HG02852 (cell line): ENCODE results near the gene PBRM1.

Source experiments
- ATAC-seq: cut with Tn5 transposase; IDR thresholded peaks from one replicate; pipeline ENCODE4 v1.9.1; 2021; ENCODE audit warnings: mild to moderate bottlenecking, moderate library complexity; ENCODE audit not compliant: unreplicated experiment

The PBRM1 gene

DNA sequence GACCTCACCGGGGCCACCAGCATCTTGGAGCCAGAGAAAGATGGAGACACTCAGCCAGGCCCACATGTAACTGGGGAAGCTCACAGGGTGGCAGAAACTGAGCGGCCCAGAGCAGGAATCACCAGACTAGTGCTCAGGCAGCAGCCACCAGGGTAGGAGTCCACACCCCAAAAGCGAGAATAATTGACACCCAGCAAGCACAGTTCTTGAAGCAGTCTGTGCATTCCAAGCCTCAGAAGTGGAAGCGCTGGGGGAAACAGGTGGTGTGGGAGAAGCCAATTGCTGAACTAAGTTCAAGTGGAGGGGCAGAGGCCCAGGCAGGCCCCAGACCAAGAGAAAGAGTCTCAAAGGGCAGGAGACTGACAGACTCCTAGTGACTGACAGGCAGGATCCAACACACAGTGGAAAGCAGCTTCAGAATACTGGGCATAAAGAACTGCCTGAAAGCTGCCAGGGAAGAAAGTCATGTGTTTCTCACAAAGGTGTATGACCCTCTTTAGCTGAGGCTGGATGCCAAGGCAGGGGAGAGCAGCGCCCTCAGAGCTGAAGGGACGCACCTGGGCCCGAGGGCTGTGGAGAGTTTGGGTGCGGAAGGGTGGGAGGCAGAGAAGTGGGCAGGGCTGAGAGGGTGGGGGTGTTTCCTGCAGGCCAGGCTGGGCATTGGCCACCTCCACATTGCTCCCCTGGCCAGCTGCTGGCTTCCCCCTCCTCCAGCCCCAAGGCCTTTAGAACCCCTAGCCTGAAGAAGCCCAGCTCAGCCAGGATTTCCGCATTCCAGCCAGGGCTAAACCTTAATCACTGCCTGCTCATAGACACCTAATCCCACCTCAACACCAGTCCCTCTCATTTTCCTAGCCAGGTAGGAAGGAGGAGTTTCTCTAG, 159.8 kb downstream of the PBRM1 start:
- ATAC-seq, result no peak

DNA sequence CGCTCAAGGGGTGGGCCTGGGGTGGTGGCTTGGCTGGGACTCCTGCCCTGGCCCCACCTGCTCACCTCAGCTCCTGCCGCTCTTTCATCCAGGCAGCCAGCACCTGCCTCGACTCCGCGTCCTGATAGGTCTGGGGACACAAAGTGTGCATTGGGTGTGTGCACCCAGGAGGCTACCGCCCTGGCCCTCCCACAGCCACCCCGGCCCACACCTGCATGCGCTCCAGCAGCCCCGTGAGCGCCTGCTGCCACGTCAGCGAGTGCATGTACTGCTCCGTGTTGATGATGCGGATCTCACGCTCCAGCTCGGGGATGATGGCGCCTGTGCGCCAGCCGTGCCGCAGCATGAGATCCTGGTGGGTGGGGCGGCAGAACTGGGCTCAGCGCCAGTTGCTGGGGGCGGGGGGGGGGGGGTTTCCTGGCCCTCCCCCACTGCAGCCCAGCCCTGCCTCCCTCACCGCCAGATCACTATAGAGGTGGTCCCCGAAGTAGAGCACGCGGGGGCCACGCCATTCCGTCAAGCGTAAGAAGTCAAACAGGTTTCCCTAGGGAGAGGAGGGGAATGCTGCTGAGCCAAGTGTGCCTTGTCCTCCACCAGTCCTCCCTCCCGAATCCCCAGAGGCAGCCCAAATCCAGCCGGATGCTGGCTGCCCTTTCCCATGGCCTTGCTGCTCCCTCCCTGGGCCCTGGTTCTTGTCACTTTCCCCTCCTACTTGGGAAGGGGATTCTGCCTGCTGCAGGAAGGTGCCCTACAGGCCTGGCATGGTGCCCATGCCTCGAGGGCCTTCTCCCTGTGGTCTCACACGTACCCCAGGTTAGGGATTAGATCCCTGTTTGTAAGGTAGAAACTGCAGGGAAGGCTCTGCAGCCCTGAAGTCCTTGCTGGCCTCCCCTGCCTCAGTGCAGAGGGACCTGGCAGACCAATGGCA, 160.7 kb downstream of the PBRM1 start:
- ATAC-seq, result no peak

DNA sequence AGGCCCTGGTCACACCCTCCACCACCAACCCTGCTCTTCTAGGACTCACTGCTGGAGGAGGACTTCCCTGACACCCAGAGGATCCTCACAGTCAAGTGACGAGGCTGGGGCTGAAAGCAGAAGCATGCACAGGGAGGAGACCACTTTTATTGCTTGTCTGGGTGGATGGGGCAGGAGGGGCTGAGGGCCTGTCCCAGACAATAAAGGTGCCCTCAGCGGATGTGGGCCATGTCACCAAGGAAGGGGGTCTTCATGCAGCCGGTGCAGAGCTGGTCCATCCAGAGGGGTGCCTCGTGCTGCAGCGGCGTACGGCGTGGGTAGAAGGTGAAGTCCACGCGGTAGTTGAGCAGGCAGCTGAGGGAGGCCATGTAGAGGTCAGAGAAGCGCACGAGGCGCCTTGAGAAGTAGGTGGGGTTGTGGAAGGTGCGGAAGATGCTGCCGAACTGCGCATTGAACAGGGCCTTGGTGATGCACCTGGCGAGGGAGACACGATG, 161.4 kb downstream of the PBRM1 start:
- ATAC-seq, result no peak

DNA sequence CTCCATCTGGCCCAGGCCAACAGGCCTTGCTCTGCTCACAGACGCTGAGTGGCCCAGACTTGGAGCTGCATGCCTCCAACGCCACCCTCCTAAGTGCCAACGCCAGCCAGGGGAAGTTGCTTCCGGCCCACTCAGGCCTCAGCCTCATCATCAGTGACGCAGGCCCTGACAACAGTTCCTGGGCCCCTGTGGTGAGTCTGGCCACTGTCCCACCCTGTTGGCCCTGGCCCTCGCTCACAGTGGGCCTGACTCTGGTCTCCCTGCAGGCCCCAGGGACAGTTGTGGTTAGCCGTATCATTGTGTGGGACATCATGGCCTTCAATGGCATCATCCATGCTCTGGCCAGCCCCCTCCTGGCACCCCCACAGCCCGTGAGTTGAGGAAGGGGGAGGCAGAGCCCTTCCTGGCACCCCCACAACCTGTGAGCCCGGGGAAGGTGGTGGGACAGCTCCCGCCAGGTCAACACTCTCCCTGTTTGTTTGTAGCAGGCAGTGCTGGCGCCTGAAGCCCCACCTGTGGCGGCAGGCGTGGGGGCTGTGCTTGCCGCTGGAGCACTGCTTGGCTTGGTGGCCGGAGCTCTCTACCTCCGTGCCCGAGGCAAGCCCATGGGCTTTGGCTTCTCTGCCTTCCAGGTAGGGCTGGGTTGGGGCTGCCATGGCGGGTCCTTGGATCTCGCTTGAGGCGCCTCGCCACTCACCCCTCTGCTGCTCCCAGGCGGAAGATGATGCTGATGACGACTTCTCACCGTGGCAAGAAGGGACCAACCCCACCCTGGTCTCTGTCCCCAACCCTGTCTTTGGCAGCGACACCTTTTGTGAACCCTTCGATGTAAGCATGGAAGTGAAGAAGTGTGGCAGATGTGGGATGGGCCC, 162.1 kb downstream of the PBRM1 start:
- no peak for ATAC-seq

DNA sequence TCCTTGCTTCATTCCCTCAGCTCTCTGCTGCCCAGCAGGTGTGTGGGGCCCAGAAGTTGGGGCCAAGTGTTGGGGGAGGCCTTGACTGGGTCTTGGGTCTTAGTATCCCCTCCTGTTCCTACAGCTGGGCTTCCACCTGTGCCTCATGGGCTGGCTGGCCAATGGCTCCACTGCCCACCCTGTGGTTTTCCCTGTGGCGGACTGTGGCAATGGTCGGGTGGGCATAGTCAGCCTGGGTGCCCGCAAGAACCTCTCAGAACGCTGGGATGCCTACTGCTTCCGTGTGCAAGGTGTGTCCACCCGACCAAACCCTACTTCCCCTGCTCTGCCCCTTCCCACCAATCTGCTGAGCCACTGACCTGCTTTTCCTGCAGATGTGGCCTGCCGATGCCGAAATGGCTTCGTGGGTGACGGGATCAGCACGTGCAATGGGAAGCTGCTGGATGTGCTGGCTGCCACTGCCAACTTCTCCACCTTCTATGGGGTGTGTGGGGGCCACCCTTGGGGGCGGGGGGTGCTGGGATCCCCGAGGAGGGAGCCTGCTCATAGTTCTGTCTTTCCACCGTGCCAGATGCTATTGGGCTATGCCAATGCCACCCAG, 163.0 kb downstream of the PBRM1 start:
- no peak for ATAC-seq

DNA sequence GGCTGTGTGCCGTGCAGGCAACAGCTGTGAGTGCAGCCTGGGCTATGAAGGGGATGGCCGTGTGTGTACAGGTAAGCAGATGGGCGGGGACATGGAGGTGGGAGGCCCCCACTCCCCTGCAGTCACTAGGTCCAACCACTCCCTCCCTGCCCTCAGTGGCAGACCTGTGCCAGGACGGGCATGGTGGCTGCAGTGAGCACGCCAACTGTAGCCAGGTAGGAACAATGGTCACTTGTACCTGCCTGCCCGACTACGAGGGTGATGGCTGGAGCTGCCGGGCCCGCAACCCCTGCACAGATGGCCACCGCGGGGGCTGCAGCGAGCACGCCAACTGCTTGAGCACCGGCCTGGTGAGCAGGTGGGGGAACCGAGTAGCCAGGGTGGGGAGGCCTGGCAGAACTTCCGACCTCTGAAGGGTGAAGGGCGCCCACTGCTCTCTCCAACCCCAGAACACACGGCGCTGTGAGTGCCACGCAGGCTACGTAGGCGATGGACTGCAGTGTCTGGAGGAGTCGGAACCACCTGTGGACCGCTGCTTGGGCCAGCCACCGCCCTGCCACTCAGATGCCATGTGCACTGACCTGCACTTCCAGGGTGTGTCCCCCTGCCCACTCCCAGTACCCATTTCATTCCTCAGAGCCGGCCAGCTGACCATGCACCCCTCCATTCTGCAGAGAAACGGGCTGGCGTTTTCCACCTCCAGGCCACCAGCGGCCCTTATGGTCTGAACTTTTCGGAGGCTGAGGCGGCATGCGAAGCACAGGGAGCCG, 163.6 kb downstream of the PBRM1 start:
- no peak for ATAC-seq

DNA sequence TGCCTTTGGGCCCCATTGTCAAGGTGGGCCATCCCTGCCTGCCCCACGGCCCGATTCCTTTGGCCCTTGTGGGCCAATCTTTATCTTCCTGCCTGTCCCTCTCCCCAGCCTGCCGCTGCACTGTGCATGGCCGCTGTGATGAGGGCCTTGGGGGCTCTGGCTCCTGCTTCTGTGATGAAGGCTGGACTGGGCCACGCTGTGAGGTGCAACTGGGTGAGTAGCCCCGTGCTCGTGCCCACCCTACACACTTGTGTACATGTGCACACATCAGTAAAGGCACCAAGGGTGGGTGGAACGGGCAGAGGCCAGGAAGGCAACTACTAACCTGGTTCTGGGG, 164.3 kb downstream of the PBRM1 start:
- ATAC-seq, result no peak

DNA sequence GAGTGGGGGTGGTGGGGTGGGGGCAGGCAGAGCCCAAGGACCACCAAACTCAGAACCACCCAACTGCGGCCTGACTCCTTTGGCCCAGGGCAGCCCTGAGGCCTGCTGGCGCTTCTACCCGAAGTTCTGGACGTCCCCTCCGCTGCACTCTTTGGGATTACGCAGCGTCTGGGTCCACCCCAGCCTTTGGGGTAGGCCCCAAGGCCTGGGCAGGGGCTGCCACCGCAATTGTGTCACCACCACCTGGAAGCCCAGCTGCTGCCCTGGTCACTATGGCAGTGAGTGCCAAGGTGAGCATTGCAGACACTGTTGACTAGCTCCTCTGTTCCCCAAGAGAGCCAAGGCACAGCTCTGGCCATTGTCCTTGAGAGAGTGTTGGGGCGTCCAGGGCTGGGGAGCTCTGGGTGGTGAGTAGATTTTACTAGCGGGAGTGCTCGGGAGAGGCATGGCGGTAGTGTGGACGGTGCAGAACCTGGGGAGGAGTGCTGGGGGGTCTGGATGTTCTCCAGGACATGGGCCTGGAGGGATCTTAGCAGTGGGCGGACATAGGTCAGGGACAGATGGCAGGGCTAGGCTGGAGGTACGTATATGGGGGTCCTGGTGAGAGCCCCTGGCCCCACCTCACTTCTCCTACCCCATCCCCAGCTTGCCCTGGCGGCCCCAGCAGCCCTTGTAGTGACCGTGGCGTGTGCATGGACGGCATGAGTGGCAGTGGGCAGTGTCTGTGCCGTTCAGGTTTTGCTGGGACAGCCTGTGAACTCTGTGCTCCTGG, 164.8 kb downstream of the PBRM1 start:
- ATAC-seq, result no peak

DNA sequence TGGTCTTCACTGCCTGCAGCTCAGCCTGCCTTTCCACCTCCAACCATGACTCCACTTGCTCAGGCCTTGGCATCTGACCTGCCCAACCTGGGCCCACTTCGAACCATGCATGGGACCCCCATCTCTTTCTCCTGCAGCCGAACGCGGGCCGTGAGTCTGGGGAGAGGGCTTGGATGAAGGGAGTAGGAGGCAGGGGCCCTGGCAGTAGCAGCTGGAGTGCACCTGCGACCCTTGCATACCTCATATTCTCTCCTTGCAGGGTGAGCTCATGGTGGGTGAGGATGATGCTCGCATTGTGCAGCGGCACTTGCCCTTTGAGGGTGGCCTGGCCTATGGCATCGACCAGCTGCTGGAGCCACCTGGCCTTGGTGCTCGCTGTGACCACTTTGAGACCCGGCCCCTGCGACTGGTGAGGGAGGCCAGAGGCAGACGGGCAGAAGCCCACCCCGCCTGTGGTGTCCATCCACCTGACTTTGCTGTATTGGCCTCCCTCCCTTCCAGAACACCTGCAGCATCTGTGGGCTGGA, 165.5 kb downstream of the PBRM1 start:
- ATAC-seq, result no peak

DNA sequence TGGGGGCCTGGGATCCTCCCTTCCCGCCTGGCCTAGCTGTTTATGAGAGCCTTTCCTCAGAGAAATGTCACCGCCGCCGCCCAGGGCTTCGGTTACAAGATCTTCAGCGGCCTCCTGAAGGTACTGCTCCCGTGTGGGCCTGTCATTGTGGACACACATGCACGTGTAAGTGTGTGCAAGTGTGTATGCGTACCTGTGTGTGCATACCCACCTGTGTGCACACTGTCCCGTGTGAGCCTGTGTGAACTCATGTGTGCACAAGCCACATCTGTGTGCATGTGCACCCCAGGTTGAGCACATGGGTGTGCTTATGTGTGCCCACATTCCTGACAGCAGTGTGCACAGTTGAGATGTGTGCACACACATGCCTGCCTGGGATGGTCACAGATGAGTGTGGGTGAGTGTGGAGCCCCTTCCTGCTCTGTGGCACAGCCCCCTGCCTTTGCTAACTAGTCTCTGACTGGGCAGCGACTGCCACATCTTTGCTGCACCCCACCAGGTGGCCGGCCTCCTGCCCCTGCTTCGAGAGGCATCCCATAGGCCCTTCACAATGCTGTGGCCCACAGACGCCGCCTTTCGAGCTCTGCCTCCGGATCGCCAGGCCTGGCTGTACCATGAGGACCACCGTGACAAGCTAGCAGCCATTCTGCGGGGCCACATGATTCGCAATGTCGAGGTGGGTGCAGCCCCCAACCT, 166.1 kb downstream of the PBRM1 start:
- ATAC-seq, result no peak

DNA sequence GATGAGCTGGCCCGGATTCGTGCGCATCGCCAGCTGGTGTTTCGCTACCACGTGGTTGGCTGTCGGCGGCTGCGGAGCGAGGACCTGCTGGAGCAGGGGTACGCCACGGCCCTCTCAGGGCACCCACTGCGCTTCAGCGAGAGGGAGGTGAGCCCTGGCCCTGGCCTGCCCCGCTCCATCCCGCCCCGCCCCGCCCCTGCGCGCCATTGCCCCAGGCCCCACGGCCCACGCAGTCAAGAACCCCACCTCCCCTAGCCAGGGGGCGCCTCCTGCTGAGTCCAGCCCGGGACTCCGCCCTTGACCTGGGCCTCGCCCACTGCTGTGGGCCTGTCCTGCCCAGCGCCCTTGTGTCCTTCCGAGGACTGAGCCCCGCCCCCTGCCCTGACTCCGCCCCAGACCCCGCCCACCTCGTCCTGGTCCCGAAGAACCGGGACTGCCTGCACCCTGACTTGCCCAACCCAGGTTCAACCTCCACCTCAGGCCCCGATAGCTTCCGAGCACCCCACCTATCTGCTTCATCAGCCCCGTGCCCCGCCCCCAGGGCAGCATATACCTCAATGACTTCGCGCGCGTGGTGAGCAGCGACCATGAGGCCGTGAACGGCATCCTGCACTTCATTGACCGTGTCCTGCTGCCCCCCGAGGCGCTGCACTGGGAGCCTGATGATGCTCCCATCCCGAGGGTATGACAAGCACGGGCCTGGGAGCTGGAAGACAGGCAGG, 166.8 kb downstream of the PBRM1 start:
- ATAC-seq, result no peak

DNA sequence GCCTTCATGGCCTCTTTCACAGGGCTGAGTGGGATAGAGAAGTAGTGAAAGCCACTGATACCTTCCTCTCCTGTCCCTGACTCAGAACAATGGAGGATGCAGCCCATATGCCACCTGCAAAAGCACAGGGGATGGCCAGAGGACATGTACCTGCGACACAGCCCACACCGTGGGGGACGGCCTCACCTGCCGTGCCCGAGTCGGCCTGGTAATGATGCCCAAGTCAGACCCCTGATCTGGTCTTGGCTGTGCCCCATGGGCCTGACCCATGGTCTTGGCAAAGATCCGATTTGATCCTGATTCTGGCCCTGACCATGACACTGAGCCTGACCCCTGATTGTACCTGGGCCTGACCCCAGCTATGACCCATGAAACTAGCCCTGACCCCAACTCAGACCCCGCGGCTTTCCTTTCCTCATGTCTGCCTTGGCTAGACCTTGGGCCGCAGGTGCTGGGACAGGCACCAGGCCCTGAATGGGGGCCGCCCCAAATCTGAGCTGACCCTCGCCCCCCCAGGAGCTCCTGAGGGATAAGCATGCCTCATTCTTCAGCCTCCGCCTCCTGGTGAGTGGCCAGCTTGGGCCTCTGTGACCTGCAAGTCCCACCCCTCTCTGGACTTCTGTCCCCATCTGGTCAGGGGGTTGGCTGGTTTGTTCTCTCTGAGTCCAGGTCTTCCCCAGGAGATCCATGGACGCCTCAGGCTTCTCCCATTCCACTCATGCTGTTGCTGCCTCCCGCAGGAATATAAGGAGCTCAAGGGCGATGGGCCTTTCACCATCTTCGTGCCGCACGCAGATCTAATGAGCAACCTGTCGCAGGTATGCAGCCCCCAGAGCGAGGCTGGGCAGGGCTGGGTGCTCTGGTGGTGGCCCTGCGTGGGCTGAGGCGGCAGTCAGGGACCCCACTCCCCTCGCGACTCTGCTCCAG, 167.7 kb downstream of the PBRM1 start:
- no peak for ATAC-seq

DNA sequence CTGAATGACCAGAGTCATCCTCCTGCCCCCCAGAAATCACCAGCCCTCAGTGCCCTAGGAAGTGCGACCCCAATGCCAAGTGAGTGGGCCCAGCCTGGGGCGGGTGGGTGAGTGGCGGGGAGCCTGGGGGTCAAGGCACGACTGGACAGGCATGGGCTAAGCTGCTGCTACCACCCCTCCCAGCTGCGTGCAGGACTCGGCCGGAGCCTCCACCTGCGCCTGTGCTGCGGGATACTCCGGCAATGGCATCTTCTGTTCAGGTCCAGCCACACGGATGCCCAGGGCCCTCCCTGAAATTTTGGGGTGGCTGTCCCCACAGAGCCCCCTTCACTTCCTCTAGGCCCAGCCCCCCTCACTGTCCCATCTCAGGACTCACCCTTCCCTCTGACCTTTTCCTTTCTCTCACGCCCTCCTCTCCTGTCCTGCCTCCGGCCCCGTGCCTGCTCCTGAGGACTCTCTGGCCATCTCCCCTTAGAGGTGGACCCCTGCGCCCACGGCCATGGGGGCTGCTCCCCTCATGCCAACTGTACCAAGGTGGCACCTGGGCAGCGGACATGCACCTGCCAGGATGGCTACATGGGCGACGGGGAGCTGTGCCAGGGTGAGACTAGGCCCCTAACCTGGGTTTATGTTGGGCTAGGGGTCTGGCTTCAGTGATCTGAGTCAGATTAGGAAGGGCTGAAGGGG, 169.1 kb downstream of the PBRM1 start:
- ATAC-seq, result no peak

DNA sequence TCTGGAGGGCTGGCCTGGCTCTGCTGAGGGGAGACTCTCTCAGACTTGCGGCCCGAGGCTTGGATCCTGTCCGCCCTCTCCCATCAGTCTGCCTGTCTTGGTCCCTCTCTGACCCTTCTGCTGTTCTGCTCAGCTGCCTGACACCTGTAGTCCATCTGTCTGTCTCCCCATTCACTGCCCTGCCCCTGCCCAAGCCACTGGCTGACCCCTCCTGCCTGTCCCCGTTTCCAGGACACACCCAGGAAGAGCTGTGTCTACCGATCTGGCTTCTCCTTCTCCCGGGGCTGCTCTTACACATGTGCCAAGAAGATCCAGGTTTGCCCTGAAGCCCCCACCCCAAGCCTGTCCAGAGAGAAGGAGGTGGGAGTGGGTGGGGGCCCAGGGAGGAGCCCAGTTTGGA, 170.5 kb downstream of the PBRM1 start:
- ATAC-seq, result no peak

DNA sequence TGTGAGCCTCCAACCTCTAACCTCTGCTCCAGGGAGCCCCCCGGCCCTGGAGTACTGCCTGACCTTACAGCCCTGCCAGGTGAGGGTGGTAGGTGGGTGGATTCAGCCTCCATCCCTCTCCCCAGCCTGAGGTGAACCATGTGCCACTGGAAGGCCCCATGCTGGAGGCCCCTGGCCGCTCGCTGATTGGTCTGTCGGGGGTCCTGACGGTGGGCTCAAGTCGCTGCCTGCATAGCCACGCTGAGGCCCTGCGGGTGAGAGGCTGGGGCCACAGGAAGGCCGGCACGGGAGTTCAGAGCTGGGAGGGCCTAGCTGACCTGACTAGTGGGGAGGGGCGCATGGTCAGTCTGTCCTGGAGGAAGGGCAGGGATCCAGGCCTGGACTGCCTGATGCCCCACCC, 171.1 kb downstream of the PBRM1 start:
- no peak for ATAC-seq

DNA sequence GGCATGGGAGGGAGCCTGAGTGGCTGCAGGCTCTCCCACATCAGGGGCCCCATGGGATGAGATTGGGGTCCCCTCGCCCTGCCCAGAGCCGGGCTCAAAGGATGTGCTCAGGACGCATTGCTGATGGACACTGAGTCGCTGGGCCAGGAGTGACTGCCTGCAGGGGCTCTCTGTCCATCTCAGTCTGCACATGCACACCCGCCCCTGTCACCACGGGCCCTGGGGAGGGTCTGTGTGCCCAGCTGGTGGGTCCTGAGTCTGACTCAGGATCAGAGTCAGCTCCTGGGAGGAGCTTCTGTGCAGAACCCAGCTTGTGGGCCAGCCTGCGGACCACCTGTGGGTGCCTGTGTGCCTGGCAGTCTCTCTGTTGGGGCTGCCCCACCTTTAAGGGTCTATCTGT, 172.4 kb downstream of the PBRM1 start:
- no peak for ATAC-seq
